GM19467 (cell line): ENCODE results near the gene TPRG1L.
"Not testable (repeated sequence)": the region's sequence is repeated elsewhere in the genome, so short reads cannot be mapped to it uniquely, and the experiment has no call there.

Experiments
- ATAC-seq: cut with Tn5 transposase; IDR thresholded peaks from one replicate; pipeline ENCODE4 v1.9.1; 2021; ENCODE audit warnings: mild to moderate bottlenecking, moderate library complexity; ENCODE audit not compliant: unreplicated experiment

TPRG1L gene

GRCh38 chr1:3607703-3608065 lies 17.1 kb upstream of the TPRG1L start:
- ATAC-seq, result no peak

GRCh38 chr1:3608154-3608553 lies 16.7 kb upstream of the TPRG1L start:
- no peak for ATAC-seq

GRCh38 chr1:3609016-3609768 lies 15.6 kb upstream of the TPRG1L start:
- ATAC-seq, result no peak

- ATAC-seq, result no peak
These were observed 14.9 kb upstream of the TPRG1L start for GRCh38 chr1:3609769-3610526.

GRCh38 chr1:3610527-3611169 lies 14.2 kb upstream of the TPRG1L start:
- ATAC-seq, result no peak

- ATAC-seq, result no peak
These were observed 13.4 kb upstream of the TPRG1L start, which contains the start of gene MEGF6 for GRCh38 chr1:3611170-3612019. TSS of gene MEGF6 (minus strand) at chr1:3611508. CDS start at chr1:3611268, 240 bp downstream.

- ATAC-seq, result no peak
These were observed 12.7 kb upstream of the TPRG1L start for GRCh38 chr1:3612123-3612522.

GRCh38 chr1:3614755-3615742 lies 9.8 kb upstream of the TPRG1L start:
- no peak for ATAC-seq

- no peak for ATAC-seq
These were observed 8.0 kb upstream of the TPRG1L start for GRCh38 chr1:3616861-3617260.

GRCh38 chr1:3617806-3618345 lies 6.9 kb upstream of the TPRG1L start:
- no peak for ATAC-seq

- no peak for ATAC-seq
These were observed 6.3 kb upstream of the TPRG1L start for GRCh38 chr1:3618531-3618880.

GRCh38 chr1:3618881-3619671 lies 5.7 kb upstream of the TPRG1L start:
- ATAC-seq, result no peak

GRCh38 chr1:3620708-3621107 lies 4.1 kb upstream of the TPRG1L start:
- ATAC-seq, result no peak

GRCh38 chr1:3621151-3621671 lies 3.6 kb upstream of the TPRG1L start:
- not testable (repeated sequence) for ATAC-seq

- not testable (repeated sequence) for ATAC-seq
These were observed 2.7 kb upstream of the TPRG1L start for GRCh38 chr1:3622102-3622501.

GRCh38 chr1:3623441-3624199 lies 1.2 kb upstream of the TPRG1L start:
- ATAC-seq, result no peak

- peak; percentile 9 for ATAC-seq
These were observed 514 bp downstream of the TPRG1L start for GRCh38 chr1:3625151-3625907.
